ENCODE measurements around the gene TAS2R4.
"Not testable (repeated sequence)": the region's sequence is repeated elsewhere in the genome, so short reads cannot be mapped to it uniquely, and the experiment has no call there.

Gene TAS2R4

GRCh38 chr7:141738592-141739013 lies 37.9 kb upstream of the TAS2R4 start:
- Histone ChIP-seq H3K27me3 (replicated peaks) (no peaks in the 10 kb centered on the region), H3K4me3 (ENCODE audit: low read depth, low read length) (peak overlapping the region; percentile 99), H3K36me3 (replicated peaks) (peaks cover 26% of the 10 kb centered on the region), H3K27ac (peak overlapping the region; percentile 84)
- in situ Hi-C loops (cut with HindIII; ENCODE audit: low pct_ligation_motif_present, low sequenced_read_pairs): no loop called here
- DNase-seq: no peak
- TF ChIP-seq CTCF (IDR thresholded peaks at IDR 0.05; ENCODE audit: low read depth, low read length, missing control alignments): peak; percentile 52

- Histone ChIP-seq H3K36me3 (replicated peaks) (peaks cover 32% of the 10 kb centered on the region), H3K27ac (no peak overlapping the region)
Measured at GRCh38 chr7:141739250-141739649, 37.2 kb upstream of the TAS2R4 start.

GRCh38 chr7:141742229-141742628 lies 34.2 kb upstream of the TAS2R4 start:
- H3K27me3 ChIP-seq (replicated peaks): no peaks in the 10 kb centered on the region
- peaks cover 48% of the 10 kb centered on the region for H3K36me3 ChIP-seq (replicated peaks)
- peak; percentile 27 for DNase-seq
- in situ Hi-C loops (cut with HindIII; ENCODE audit: low pct_ligation_motif_present, low sequenced_read_pairs): no loop called here
- no peak for TF ChIP-seq CTCF (IDR thresholded peaks at IDR 0.05; ENCODE audit: low read depth, low read length, missing control alignments)
- no peak overlapping the region for H3K27ac ChIP-seq
- no peak overlapping the region for H3K4me3 ChIP-seq (ENCODE audit: low read depth, low read length)

More at GRCh38 chr7:141739250-141739649, 37.2 kb upstream of the TAS2R4 start:
- DNase-seq: no peak
- in situ Hi-C loops (cut with HindIII; ENCODE audit: low pct_ligation_motif_present, low sequenced_read_pairs): no loop called here
- H3K4me3 ChIP-seq (ENCODE audit: low read depth, low read length): peak overlapping the region; percentile 99
- no peak for TF ChIP-seq CTCF (IDR thresholded peaks at IDR 0.05; ENCODE audit: low read depth, low read length, missing control alignments)
- no peaks in the 10 kb centered on the region for H3K27me3 ChIP-seq (replicated peaks)

GRCh38 chr7:141744131-141744530 lies 32.3 kb upstream of the TAS2R4 start:
- no peak for TF ChIP-seq CTCF (IDR thresholded peaks at IDR 0.05; ENCODE audit: low read depth, low read length, missing control alignments)
- in situ Hi-C loops (cut with HindIII; ENCODE audit: low pct_ligation_motif_present, low sequenced_read_pairs): no loop called here
- Histone ChIP-seq H3K4me3 (ENCODE audit: low read depth, low read length) (no peak overlapping the region), H3K27ac (no peak overlapping the region), H3K27me3 (replicated peaks) (no peaks in the 10 kb centered on the region), H3K36me3 (replicated peaks) (peaks cover 58% of the 10 kb centered on the region)
- DNase-seq: no peak

- Histone ChIP-seq H3K4me3 (ENCODE audit: low read depth, low read length) (no peak overlapping the region), H3K36me3 (replicated peaks) (peaks cover 72% of the 10 kb centered on the region), H3K27me3 (replicated peaks) (no peaks in the 10 kb centered on the region), H3K27ac (peak overlapping the region; percentile 36)
- peak; percentile 45 for DNase-seq
- TF ChIP-seq CTCF (IDR thresholded peaks at IDR 0.05; ENCODE audit: low read depth, low read length, missing control alignments): no peak
- in situ Hi-C loops (cut with HindIII; ENCODE audit: low pct_ligation_motif_present, low sequenced_read_pairs): no loop called here
Measured at GRCh38 chr7:141748396-141748795, 28.1 kb upstream of the TAS2R4 start.

- in situ Hi-C loops (cut with HindIII; ENCODE audit: low pct_ligation_motif_present, low sequenced_read_pairs); DNase-seq; H3K27ac ChIP-seq; H3K4me3 ChIP-seq (ENCODE audit: low read depth, low read length); H3K27me3 ChIP-seq (replicated peaks): not testable (repeated sequence)
- peaks cover 52% of the 10 kb centered on the region for H3K36me3 ChIP-seq (replicated peaks)
Measured at GRCh38 chr7:141751904-141752303, 24.6 kb upstream of the TAS2R4 start.

Measured in brain microvascular endothelial cell (primary cell).